Osteocyte (in vitro differentiated cells): Measurements from ENCODE around the gene DLG5. TPM values are rescaled to one million over a fixed set of nuclear protein-coding genes. Genes with fewer than 3 reads are reported as not detected.
A peak's percentile ranks its signal among the peaks of the same experiment; 100 is the strongest.

Experiments
- DNase-seq: peaks from one replicate; pipeline ENCODE4 v3.0.0; 2021; ENCODE audit warnings: mixed read lengths; ENCODE audit not compliant: unreplicated experiment; ENCODE audit errors: extremely low spot score
- H3K27ac Mint-ChIP-seq: one replicate; pipeline ENCODE4 v1.8.0; 2021; ENCODE audit warnings: mild to moderate bottlenecking, mixed read lengths; ENCODE audit not compliant: unreplicated experiment
- H3K27me3 Mint-ChIP-seq: one replicate; pipeline ENCODE4 v1.8.0; 2021; ENCODE audit warnings: mixed read lengths; ENCODE audit not compliant: unreplicated experiment
- H3K36me3 Mint-ChIP-seq: one replicate; pipeline ENCODE4 v1.8.0; 2021; ENCODE audit warnings: mixed read lengths; ENCODE audit not compliant: unreplicated experiment
- H3K4me1 Mint-ChIP-seq: one replicate; pipeline ENCODE4 v1.8.0; 2021; ENCODE audit warnings: mixed read lengths; ENCODE audit not compliant: unreplicated experiment
- H3K4me3 Mint-ChIP-seq: one replicate; pipeline ENCODE4 v1.8.0; 2021; ENCODE audit warnings: mild to moderate bottlenecking, moderate library complexity, mixed read lengths; ENCODE audit not compliant: unreplicated experiment
- H3K9me3 Mint-ChIP-seq: one replicate; pipeline ENCODE4 v1.8.0; 2021; ENCODE audit warnings: mixed read lengths; ENCODE audit not compliant: unreplicated experiment
- total RNA-seq: library from RNA; stranded (reverse); gene quantifications from 2 replicates; pipeline ENCODE4 v1.2.1, GENCODE V29; 2021
- TF ChIP-seq, protein P1 (sequence below): fragments of 200-600 bp; sonication (generic); IDR thresholded peaks from 2 replicates; pipeline ENCODE4 v1.5.0; 2021; ENCODE audit warnings: antibody characterized with exemption, mild to moderate bottlenecking, moderate library complexity

The DLG5 gene
- total RNA-seq, 1 donor from 2014 or later, result 69.8 TPM

DNA sequence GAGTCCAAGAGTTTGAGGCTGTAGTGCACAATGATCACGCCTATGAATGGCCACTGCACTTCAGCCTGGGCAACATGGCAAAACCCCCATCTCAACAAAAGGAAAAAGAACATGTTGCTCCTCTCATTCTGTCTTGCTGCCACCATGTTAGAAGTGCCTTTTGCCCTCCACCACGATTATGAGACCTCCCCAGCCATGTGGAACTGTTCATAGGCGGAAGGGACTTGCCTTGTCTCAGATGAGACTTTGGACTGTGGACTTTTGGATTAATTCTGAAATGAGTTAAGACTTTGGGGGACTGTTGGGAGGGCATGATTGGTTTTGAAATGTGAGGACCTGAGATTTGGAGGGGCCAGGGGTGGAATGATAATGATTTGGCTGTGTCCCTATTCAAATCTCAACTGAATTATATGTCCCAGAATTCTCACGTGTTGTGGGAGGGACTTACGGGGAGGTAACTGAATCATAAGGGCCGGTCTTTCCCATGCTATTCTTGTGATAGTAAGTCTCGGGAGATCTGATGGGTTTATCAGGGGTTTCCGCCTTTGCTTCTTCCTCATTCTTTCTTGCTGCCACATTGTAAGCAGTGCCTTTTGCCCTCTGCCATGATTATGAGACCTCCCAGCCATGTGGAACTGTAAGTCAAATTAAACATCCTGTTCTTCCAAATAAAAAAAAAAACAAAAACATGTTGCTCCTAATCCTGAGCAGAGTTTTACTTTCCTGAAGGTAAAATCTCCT lies 22.3 kb downstream of the DLG5 start:
- no peaks in the 10 kb centered on the region for H3K9me3 Mint-ChIP-seq
- TF ChIP-seq, protein P1, sequence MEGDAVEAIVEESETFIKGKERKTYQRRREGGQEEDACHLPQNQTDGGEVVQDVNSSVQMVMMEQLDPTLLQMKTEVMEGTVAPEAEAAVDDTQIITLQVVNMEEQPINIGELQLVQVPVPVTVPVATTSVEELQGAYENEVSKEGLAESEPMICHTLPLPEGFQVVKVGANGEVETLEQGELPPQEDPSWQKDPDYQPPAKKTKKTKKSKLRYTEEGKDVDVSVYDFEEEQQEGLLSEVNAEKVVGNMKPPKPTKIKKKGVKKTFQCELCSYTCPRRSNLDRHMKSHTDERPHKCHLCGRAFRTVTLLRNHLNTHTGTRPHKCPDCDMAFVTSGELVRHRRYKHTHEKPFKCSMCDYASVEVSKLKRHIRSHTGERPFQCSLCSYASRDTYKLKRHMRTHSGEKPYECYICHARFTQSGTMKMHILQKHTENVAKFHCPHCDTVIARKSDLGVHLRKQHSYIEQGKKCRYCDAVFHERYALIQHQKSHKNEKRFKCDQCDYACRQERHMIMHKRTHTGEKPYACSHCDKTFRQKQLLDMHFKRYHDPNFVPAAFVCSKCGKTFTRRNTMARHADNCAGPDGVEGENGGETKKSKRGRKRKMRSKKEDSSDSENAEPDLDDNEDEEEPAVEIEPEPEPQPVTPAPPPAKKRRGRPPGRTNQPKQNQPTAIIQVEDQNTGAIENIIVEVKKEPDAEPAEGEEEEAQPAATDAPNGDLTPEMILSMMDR, result no peak
- no peaks in the 10 kb centered on the region for H3K36me3 Mint-ChIP-seq
- no peak overlapping the region for H3K27ac Mint-ChIP-seq
- no peaks in the 10 kb centered on the region for H3K27me3 Mint-ChIP-seq
- H3K4me1 Mint-ChIP-seq, result peaks cover 23% of the 10 kb centered on the region
- no peak overlapping the region for H3K4me3 Mint-ChIP-seq
- DNase-seq, result no peak

DNA sequence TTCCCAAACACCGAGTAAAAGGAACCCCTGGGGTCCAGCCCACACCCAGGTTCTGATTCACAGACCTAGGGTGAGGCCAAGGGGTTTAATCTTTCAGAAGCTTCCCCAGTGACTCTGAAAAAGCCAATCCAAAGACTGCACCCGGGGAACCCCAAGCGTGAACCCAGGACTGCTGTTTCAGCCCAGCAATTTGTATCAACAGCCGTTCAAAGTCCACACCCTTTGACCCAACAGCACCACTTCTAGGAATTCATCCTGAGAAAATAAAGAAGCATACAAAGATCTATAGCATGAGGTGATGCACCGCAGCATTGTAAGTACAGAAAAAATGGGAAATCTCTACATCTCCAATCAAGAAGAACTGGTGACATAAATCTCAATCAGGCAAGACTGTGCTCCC lies 24.4 kb downstream of the DLG5 start:
- H3K4me3 Mint-ChIP-seq, result no peak overlapping the region
- H3K9me3 Mint-ChIP-seq, result no peaks in the 10 kb centered on the region
- no peaks in the 10 kb centered on the region for H3K27me3 Mint-ChIP-seq
- H3K27ac Mint-ChIP-seq, result no peak overlapping the region
- no peaks in the 10 kb centered on the region for H3K36me3 Mint-ChIP-seq
- TF ChIP-seq, protein P1, result no peak
- no peak for DNase-seq
- H3K4me1 Mint-ChIP-seq, result peaks cover 31% of the 10 kb centered on the region

DNA sequence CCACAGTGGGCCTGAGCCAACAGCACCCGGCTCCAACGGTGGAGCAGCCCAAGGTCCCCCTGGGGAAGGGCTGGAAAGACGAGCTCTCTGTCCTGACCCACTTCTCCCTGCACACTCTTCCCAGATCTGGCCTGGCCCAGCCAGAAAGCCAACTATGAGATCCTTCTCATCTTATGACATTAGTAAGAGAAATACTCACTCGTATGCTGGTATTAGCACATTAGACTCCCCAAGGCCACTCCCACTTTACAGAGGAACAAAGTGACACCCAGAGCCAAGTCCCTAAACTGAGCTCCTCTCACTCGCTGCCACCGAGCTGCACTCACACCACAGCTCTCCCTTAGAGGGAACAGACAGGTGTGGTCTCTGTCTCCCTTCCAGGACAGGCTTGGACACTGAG lies 24.8 kb downstream of the DLG5 start:
- H3K36me3 Mint-ChIP-seq, result no peaks in the 10 kb centered on the region
- no peak for DNase-seq
- no peaks in the 10 kb centered on the region for H3K27me3 Mint-ChIP-seq
- no peak overlapping the region for H3K4me3 Mint-ChIP-seq
- H3K27ac Mint-ChIP-seq, result no peak overlapping the region
- H3K9me3 Mint-ChIP-seq, result no peaks in the 10 kb centered on the region
- H3K4me1 Mint-ChIP-seq, result peaks cover 31% of the 10 kb centered on the region
- TF ChIP-seq, protein P1, result no peak

DNA sequence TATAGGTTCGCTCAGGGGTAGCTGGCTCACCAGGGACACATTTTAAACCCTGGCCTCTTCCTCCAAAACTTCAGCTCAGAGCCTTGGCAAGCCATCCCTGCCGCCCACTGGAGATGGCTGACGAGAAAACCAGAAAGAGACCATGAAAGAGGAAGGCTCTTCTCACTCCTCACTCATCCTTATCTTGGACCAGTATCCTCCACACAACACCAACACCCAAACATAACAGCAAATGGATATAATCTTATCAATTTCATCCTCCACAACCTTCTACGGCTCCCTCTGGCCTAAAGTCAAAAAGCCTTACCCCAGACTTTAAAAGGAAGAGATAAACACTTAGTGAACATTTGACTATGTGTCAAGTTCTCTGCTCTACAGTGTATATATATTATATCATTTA lies 26.9 kb downstream of the DLG5 start:
- H3K27ac Mint-ChIP-seq, result peak overlapping the region; percentile 54
- no peak for DNase-seq
- H3K27me3 Mint-ChIP-seq, result no peaks in the 10 kb centered on the region
- H3K36me3 Mint-ChIP-seq, result no peaks in the 10 kb centered on the region
- no peaks in the 10 kb centered on the region for H3K9me3 Mint-ChIP-seq
- TF ChIP-seq, protein P1, result no peak
- peaks cover 29% of the 10 kb centered on the region for H3K4me1 Mint-ChIP-seq
- no peak overlapping the region for H3K4me3 Mint-ChIP-seq

DNA sequence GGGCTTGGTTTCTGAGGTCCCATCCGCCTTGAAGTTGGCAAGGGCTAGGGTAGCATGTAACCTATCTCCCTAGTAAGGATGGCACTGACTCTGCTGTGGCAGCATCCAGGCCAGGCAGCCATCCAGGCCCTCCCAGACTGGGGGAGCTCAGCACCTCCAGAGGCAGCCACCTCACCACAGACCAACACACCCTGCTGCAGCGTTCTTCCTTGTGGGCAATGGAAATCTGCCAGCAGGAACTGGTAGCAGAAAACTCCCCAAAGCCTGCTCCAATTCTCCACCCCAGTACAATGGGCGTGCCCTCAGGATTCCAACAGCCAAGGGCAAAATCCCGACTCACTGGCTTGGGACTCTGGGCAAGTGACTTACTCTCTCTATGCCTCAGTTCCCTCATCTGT lies 27.5 kb downstream of the DLG5 start:
- Mint-ChIP-seq H3K4me3 (no peak overlapping the region), H3K36me3 (no peaks in the 10 kb centered on the region), H3K4me1 (peaks cover 29% of the 10 kb centered on the region), H3K27ac (peak overlapping the region; percentile 54), H3K9me3 (no peaks in the 10 kb centered on the region), H3K27me3 (no peaks in the 10 kb centered on the region)
- DNase-seq, result no peak
- TF ChIP-seq, protein P1, result no peak
